HG02759 (cell line): ENCODE data around the gene SMYD3.
A peak's percentile ranks its signal among the peaks of the same experiment; 100 is the strongest.

ENCODE experiments used
- ATAC-seq: cut with Tn5 transposase; IDR thresholded peaks from one replicate; pipeline ENCODE4 v1.9.1; 2021; ENCODE audit warnings: mild to moderate bottlenecking, moderate library complexity; ENCODE audit not compliant: unreplicated experiment

The SMYD3 gene

DNA sequence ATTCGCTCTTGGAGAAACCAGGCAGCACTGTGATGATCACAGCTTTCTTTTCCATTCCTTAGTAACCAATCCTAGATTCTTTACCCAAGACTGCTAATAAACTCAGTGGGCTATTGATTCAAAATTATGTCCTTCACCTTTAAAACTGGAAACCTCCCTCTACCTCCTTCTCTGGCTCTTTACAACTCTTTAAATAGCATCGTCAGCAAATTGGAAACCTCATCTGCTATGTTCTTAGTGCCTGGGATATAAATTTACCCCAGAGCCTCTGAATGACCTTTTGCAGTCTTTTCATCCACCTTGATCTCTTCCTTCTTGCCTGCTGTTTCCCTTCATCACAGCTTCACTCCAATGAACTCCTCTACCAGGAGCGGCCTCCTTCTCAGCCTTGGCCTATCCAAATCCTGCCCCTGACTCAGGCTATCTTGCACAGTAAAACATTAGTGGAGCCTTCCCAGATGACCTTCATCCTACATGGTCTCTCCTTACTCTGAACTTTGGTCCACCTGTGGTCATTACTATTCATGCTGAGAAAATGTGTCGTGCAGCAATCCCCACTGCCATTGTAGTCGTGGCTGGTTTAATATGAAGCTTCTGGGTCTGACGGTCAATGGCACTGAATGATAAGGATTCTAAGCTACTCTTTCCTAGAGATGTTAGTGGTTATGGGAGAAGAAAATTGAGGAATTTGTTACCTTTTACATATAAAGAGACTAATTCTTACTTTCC, 644.1 kb downstream of the SMYD3 start:
- no peak for ATAC-seq

- ATAC-seq, result no peak
Observed at GRCh38 chr1:245860657-245861544, 646.2 kb downstream of the SMYD3 start.

GRCh38 chr1:245859493-245860114, 647.5 kb downstream of the SMYD3 start:
- no peak for ATAC-seq

- ATAC-seq, result no peak
Observed at GRCh38 chr1:245858722-245859492, 648.2 kb downstream of the SMYD3 start.

- ATAC-seq, result no peak
Observed at GRCh38 chr1:245858022-245858721, 648.9 kb downstream of the SMYD3 start.

- no peak for ATAC-seq
Observed at GRCh38 chr1:245856944-245857531, 650.0 kb downstream of the SMYD3 start.

DNA sequence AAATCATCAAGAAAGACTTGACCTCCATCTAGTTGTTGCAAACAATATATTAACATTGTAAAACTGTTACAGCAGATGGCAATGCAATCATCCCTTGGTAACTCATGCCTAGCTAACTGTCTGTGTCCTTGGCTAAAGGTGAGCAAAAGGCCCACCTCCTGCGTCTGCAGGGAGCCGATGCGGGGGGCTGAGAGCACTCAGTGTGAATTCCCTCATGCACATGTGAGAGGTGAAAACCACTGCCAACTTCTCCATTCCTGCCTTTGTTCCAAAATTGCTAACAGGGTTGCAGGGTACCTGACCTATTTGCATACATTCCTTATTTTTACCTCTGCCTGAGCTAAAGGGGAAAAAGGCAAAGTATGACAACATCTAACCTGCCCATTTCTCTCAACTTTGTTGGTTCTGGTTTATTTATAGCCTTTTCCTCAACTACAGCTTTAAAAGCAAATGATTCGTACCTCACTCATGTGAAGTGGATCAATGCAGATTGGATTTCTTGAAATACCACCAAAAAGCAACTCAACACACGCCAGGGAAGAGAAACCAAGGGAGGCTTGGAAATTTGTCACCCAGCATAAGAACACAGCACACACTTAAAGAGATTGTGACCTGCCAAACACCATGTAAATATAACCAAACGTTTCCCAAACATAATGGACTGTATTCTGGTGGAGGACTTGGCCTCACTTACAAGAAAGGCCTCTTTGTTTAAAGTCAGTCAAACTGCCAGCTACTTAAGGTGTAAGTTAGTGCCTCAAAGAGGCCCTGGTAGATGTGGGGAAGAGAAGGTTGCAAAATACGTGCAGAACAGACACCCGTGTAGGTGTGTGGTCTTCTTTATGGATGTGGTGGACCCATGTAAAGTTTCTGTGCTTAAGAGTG, 651.0 kb downstream of the SMYD3 start:
- no peak for ATAC-seq

DNA sequence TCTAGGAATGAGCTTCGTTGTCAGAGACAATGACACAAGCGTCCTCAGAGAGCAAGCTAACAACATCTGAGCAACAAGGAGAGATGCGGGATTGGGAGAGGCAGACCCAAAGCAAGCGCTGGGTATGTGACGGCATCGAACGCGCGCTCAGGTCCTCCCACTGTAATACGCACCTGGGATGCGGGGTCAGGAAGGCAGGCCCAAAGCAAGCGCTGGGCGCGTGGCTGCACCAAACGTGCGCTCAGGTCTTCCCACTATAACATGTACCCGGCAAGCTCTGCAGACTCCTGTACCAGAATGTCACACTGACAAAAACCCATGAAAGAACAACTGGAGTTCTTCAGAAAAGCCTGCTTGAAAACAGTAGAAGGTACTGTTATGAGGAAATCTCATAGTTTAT, 653.8 kb downstream of the SMYD3 start:
- ATAC-seq, result no peak

DNA sequence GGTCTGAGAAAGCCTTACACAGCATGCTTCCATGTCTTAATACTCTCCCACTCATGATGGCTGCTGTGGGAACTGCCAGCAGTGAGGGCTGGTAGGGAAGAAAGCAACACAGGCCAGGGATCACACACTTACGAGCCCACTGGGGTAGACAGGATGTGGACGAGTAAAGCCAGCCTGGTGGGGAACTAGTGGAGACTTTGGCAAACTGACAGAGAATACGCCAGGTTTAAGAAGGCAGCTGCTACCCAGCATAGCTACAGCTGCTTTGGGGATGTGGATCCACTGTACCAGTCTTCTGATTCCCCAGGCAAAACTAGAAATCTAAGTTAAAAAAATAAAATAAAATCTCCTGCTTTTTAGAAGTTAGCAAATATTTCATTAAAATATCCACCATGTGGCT, 664.0 kb downstream of the SMYD3 start:
- ATAC-seq, result no peak

DNA sequence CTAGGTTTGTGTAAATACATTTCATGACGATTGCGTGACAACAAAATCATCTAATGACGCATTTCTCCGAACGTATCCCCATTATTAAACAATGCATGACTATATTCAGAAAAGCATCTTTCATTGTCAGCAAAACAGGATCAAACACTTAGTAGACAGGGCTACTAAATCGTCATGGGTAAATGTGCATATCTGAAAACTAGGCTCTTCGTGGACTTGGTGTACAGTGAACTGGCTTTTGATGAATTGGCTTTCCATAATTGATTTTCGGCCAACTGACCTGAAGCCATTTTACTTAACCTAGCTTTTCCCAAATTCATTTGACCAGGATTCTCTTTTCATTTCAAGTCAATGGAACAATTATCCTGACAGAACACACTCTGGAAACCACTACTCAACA, 665.0 kb downstream of the SMYD3 start:
- no peak for ATAC-seq

GRCh38 chr1:245840971-245841370, 666.1 kb downstream of the SMYD3 start:
- ATAC-seq, result no peak

GRCh38 chr1:245837718-245838117, 669.4 kb downstream of the SMYD3 start:
- ATAC-seq, result no peak

GRCh38 chr1:245835386-245835785, 671.7 kb downstream of the SMYD3 start:
- ATAC-seq, result no peak

DNA sequence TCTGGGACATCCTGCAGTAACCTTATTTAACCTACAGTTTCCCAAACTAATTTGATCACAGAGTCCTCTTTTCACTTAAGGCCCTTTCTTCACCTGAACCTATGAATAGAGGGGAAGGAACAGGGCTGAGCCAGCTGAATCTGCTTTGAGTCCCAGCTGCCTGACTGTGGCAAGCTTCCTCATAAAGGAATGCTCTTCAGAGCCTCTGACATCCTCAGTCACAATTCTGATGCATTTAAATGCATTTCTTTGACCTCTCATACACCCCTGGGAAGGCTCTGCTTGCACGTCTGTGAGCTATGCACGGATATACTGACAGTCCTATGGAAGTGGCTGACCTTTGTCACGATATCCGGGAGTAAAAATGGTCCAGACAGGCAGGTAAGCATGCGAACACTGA, 673.1 kb downstream of the SMYD3 start:
- ATAC-seq, result no peak

- ATAC-seq, result no peak
Observed at GRCh38 chr1:245832771-245833527, 674.1 kb downstream of the SMYD3 start.

GRCh38 chr1:245831518-245831917, 675.6 kb downstream of the SMYD3 start:
- no peak for ATAC-seq

DNA sequence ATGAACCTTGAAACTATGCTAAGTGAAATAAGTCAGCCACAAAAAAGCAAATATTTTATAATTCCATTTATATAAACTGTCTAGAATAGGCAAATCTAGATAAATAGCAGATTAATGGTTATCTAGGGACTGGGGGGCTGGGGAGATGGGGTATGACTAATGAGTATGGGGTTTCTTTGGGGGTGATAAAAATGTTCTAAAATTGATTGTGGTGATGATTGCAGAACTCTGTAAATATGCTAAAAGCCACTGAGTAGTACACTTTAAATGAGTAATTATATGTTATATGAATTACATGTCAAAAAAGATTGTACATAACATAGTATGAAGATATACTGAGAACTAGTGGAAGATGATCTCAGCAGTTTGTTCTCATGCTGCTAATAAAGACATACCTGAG, 677.3 kb downstream of the SMYD3 start:
- no peak for ATAC-seq

DNA sequence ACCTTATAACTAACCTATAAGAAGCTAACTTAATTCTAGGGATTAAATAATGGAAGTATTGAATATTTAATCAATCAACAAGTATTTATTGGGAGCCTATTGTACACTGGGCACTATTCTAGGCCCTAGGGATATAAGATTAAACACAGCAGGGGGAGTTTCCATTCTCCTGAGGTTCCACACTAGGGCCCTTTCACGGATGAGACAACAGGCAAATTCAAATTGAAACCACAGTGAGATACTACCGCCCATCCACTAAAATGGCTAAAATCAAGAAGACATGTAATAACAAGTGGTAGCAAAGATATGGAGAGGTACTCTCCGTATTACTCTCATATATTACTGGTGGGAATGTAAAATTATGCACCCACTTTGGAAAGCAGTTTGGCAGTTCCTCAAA, 677.9 kb downstream of the SMYD3 start:
- ATAC-seq, result peak; percentile 77
